ENCODE results near the gene CEMIP. TPM values are rescaled to one million over a fixed set of nuclear protein-coding genes. Genes with fewer than 3 reads are reported as not detected.

The CEMIP gene
- total RNA-seq, 1 experiment from 2014 or later = not detected

DNA sequence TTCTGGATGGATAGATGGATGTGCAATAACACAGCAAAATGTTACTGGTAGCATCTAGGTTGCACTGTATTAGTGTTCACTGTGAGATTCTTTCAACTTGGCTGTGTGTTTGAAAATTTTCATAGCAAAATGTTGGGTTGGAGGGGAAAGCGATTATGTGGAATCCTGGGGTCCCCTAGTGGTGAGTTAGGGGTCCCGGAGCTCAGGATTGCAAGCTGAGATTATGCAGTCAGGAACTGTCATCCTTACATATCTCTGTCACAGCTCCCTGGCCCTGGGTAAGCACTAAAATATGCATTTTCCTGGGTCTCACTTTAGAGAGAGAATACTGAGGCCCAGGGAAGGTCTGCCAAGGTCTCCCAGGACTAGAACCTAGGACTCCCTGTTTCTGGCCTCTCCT is 77.2 kb downstream of the CEMIP start:
- DNase-seq (ENCODE audit: low read depth) = no peak
- in situ Hi-C loops (cut with HindIII; ENCODE audit: low pct_unique_long_range_greater_than_20kb, low sequenced_read_pairs) = no loop called here

DNA sequence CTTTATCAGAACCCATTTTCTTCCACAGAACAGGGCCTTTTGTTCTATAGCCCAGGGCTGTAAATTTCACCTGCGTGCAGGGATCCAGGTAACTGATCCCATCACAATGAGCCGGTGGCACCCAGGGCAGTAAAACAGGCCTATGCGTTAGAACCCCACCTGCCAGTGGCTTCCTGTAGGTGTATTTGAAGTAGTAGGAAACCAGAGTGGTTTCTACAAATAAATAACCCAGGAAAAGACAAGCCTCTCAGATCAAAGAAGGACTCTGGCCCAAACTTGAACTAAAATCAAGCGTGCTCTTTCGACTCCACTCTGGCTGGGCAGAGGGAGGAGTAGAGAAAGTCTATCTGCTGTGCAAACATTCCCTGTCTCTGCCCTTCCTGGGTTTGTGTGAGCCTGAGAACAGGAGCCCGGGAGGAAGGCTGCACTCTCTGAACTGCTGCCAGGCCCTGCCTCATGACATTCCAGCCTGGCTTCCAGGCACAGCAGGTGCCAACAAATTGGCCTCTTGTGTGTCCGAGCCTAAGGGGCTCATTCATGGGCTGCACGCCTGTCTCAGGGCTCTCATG is 77.7 kb downstream of the CEMIP start:
- DNase-seq (ENCODE audit: low read depth) = no peak
- in situ Hi-C loops (cut with HindIII; ENCODE audit: low pct_unique_long_range_greater_than_20kb, low sequenced_read_pairs) = no loop called here

DNA sequence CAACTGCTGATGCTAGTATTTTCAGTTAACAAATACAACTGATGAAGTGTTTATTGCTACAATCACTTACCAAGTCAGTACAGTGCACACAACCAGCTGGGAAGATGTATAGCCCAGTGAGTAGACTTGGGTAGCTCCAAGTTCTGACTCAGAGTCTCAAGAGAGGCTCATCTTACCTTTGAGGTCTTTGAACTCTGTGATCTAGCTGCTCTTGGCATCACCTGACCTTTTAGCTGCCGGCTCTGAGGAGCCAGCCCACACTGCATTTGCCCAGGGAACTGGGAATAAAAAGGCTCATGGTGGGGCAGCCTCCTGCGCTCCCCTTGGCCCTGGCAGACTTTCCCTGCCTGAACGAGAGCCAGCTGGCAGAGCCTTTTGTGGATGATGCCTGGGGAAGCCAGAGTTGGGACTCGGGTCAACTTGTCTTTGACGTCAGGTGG is 82.6 kb downstream of the CEMIP start:
- in situ Hi-C loops (cut with HindIII; ENCODE audit: low pct_unique_long_range_greater_than_20kb, low sequenced_read_pairs) = no loop called here
- no peak for DNase-seq (ENCODE audit: low read depth)

DNA sequence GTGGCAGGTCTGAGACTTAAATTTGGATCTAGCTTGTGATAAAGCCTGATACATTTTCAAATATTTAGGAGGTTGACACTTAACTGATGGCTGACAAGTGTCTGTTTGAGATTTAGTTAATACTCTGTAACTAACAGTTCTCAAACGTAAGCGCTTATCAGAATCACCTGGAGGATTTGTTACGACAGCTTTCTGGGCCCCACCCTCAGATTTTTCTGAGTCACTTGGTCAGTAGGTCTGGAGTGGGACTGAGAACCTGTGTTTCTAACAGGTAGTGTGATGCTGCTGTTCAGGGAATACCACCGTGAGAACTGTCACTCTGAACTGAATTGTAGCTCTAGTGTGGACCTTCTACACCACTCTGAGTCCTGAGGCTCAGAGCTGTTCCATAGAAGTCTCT is 85.5 kb downstream of the CEMIP start:
- in situ Hi-C loops (cut with HindIII; ENCODE audit: low pct_unique_long_range_greater_than_20kb, low sequenced_read_pairs) = no loop called here
- DNase-seq (ENCODE audit: low read depth) = no peak

DNA sequence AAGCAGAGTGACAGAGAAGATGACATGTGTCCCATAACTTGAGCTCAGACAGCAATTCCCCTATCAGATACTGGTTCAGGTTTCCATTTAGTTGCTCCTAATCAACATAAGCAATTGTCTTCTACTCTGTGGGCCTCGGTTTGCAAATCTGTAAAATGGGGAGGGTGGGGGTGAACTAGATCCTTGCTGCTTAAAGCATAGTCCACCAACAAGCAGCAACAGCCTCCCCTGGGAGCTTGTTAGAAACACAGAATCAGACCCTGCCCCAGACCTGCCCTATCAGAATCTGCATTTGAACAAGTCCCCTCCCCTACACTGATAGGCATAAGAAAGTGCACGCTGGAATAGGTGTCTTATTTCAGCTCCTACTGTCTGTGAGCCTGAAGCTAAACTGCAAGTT is 87.8 kb downstream of the CEMIP start:
- DNase-seq (ENCODE audit: low read depth) = no peak
- in situ Hi-C loops (cut with HindIII; ENCODE audit: low pct_unique_long_range_greater_than_20kb, low sequenced_read_pairs) = no loop called here

DNA sequence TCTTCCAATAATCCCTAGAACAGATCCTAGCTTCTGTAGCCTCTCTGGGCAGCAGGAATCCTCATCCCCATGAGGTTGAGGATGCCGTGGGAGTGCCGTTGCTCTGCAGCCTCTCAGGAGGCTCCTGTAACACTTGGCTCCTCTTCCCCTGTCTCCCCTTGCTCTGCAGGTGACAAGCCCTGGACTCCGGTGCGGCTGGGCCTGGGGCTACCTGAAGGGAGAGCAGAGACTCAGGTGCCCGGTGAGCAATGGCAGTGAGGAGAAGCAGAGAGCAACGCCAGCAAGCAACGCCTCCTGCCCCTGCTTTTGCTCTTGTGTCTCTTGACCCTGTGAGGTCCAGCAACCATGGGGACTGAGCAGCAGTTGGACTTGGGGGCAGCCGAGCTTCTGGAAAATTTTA is 91.2 kb downstream of the CEMIP start:
- no peak for DNase-seq (ENCODE audit: low read depth)
- in situ Hi-C loops (cut with HindIII; ENCODE audit: low pct_unique_long_range_greater_than_20kb, low sequenced_read_pairs) = no loop called here

DNA sequence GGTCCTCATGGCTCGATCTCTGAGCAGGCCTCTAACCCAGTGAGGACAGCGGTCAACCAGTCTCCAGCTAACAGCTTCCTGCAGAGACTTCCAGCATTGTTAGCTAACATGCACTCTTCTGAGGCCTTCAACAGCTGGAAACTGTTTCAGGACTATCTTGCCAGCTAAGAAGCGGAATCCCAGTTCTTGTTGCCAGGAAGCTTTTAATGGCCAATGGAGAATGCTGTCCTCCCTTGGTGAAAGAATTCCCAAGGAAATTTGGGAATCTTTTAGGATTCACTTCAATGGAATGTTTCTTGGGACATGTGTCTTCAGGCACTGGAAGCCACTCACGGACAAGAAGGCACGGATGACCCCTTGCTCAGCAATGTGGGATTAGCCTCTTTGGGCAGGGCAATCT is 91.7 kb downstream of the CEMIP start:
- in situ Hi-C loops (cut with HindIII; ENCODE audit: low pct_unique_long_range_greater_than_20kb, low sequenced_read_pairs) = no loop called here
- DNase-seq (ENCODE audit: low read depth) = no peak

DNA sequence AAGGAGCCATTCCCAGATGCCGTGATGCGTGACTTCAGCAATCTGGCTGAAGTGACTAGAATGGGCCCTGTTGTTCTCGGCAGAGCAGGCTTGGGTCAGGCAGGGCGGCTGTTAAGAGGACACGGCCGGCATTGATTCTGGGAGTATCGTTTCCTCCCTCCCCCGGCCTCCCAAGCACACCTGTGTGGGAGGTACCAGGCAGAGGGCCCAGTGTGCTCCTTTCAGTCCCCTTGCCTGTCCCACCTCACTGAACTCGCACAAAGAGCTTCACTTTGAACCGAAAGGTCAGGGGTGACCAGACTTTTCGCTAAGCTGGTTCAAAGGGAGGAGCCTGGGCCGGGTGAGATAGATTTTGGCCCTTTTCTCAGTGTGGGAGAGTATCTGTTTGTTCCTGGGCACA is 92.7 kb downstream of the CEMIP start:
- in situ Hi-C loops (cut with HindIII; ENCODE audit: low pct_unique_long_range_greater_than_20kb, low sequenced_read_pairs) = no loop called here
- DNase-seq (ENCODE audit: low read depth) = no peak

DNA sequence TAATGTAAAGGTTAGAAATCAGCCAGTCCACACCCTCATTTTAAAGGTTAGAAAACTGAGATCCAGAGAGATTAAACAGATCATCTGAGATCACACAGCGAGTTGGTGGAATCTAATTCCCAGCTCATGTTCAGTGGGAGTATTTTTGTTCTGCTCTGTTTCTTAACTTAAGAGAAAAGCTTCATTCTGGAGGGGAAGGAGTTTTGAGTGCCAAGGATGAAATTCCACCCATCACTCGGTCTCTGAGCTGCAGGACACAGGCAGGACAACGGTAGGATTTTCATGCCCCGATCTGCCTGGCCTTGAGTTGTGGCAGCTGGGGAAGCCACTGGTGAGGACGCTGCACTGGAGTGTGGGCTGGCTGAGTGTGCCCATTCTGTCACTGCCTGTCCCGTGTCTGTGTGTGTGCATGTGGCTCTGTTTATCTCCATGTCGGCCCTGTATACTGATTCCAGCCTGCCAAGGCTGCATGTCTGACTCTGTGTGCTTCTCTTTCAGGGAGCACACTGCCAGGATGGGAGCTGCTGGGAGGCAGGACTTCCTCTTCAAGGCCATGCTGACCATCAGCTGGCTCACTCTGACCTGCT is 94.3 kb downstream of the CEMIP start:
- in situ Hi-C loops (cut with HindIII; ENCODE audit: low pct_unique_long_range_greater_than_20kb, low sequenced_read_pairs) = no loop called here
- no peak for DNase-seq (ENCODE audit: low read depth)

DNA sequence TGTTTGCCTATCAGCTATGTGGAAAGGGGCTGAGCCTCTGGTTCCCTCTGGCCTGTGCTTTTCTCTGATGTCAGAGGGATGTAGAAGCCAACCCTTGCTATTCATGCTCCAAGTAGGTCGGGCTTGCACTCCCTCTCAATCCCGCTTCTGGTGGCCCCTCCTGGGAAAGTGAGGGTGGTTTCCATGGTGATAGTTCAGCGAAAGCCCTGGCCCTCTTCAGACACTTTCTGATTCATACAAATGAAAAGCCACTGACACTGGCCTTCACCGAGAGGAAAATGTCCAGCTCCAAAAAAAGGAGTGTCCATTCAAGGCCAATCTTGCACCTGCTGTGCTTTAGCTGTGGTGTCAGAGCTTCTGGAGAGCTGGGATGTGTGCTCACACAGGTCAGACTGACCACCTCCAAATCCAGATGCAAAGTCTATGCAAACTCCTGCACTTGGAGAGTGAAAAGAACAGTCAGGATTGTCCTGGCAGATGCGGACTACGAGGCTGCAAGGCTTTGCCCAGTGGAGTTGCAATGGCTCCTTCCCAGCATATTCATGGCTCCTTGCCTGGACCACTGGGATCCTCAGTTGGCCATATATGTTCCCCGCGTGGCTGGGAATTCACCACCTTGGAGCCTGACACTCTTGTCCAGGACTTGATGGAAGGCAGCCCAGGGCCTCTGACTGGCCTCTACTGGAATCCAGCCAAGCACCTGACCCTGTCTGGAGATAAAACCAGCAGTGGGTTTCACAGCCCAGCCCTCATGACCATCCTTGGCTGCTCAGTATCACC is 96.6 kb downstream of the CEMIP start:
- in situ Hi-C loops (cut with HindIII; ENCODE audit: low pct_unique_long_range_greater_than_20kb, low sequenced_read_pairs) = no loop called here
- DNase-seq (ENCODE audit: low read depth) = no peak

DNA sequence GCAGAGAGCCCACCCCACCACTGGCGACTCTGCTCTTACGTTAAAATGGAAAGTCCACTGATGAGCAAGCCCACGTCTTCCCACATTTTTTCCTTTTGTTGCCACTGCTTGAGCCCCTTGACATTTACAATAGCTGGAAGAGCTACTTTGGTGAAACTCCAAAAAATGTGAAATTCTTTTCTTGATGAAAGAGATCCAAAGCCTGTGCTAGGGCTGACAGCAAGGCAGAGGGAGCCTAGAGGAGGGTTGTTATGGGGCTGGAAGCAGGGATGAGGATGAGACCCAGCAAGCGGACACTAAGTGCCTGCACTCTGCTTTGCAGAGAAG is 97.1 kb downstream of the CEMIP start:
- in situ Hi-C loops (cut with HindIII; ENCODE audit: low pct_unique_long_range_greater_than_20kb, low sequenced_read_pairs) = no loop called here
- no peak for DNase-seq (ENCODE audit: low read depth)

DNA sequence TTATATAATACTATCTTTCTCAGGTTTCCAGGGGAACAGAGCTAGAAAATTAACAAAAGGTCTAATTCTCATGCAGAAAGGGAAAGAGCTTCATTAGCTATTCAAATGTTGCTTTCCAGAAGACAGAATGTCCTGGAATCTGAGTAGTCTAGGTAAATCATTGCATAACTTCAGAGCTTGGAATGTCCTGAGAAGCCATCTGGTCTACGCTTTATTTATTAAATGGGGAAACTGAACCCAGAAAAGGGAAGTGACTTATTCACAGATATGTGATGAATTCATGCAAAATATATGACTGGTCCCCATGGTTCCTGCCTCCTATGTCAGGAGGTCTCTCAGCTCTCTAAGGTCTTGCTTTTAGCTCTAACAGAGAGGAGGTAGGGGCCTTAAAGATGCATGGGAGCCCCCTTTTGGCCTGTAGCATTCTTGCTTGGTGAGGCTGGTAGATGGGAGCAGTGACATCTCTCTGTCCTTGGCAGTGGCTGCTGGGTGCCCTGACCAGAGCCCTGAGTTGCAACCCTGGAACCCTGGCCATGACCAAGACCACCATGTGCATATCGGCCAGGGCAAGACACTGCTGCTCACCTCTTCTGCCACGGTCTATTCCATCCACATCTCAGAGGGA is 99.2 kb downstream of the CEMIP start:
- DNase-seq (ENCODE audit: low read depth) = no peak
- in situ Hi-C loops (cut with HindIII; ENCODE audit: low pct_unique_long_range_greater_than_20kb, low sequenced_read_pairs) = no loop called here

DNA sequence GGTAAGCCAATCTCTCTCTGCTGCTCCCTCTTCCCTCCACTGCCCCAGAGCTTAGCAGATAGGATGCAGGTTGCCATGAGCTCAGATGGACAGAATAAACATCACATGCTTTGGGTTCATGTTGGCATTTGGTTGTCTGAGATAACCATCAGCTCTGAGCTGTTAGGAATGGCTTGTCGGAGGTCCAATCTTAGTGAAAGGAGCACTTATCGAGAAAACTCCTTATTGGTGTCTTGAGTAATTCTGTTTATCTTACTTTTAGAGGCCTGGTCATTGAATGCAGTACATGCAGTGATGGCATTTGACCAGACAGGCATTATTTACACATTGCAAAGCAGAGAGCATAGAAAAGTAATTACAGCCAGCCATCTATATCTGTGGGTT is 99.7 kb downstream of the CEMIP start:
- DNase-seq (ENCODE audit: low read depth) = no peak
- in situ Hi-C loops (cut with HindIII; ENCODE audit: low pct_unique_long_range_greater_than_20kb, low sequenced_read_pairs) = no loop called here

DNA sequence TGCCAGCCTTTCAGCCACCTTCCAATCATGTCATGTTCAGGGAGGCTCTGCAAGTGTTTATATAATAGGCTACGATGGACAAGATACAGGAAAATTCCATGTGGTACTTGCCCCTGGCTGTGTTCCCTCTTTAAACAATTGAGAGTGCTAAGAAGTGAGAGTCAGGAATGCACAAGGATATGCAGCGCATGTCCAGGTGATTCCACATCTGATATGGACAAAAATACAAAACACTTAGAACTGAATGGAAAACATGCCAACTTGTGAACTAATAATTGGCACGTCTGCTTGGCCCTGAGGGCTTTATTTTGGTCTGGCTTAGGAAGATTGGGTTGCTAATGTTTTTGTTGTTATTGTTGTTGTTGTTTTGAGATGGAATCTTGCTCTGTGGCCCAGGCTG is 100.9 kb downstream of the CEMIP start:
- DNase-seq (ENCODE audit: low read depth) = no peak
- in situ Hi-C loops (cut with HindIII; ENCODE audit: low pct_unique_long_range_greater_than_20kb, low sequenced_read_pairs) = no loop called here

DNA sequence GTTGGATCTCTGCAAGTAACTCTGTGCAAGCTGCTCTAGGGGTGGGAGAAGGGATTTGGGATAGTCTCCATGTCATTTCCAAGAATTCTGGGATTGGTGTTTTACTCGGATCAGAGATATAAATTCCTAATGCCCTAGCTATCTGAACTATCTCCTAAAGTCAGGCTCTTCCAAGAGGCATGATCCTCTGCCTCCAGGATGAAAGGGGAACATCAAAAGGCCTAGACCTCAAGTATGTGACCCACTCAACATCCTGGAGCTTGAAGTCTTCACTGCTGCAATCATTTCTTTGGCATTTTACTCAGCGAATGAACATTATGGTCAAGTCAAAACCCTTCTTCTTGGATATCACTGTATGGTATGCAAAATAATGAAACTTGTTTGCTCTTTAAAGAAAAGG is 104.5 kb downstream of the CEMIP start:
- in situ Hi-C loops (cut with HindIII; ENCODE audit: low pct_unique_long_range_greater_than_20kb, low sequenced_read_pairs) = no loop called here
- no peak for DNase-seq (ENCODE audit: low read depth)

DNA sequence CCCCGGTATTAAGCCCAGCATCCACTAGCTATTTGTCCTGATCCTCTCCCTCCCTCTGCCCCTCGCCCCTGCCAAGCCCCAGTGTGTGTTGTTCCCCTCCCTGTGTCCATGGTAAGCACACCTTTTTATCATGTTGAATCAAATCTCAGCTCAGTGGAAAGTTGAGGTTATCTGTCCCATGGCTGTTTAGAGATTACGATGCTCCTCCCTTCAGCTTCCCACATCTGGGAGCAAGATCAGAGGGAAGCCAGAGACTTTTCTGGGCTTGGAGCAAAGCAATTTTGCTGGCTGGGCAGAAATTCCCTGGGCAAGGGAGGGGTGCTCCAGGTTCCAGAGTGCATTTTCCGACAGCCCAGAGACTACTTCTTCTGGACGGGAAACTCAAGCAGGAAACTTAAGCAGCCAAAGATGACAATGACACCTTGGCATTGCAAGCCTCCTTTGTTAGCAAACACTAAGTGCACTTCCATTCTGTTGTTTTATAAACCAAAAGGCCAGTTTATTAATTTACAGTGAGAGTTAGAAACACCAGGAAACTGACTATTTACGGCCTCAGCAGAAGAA is 105.9 kb downstream of the CEMIP start:
- in situ Hi-C loops (cut with HindIII; ENCODE audit: low pct_unique_long_range_greater_than_20kb, low sequenced_read_pairs) = no loop called here
- no peak for DNase-seq (ENCODE audit: low read depth)

DNA sequence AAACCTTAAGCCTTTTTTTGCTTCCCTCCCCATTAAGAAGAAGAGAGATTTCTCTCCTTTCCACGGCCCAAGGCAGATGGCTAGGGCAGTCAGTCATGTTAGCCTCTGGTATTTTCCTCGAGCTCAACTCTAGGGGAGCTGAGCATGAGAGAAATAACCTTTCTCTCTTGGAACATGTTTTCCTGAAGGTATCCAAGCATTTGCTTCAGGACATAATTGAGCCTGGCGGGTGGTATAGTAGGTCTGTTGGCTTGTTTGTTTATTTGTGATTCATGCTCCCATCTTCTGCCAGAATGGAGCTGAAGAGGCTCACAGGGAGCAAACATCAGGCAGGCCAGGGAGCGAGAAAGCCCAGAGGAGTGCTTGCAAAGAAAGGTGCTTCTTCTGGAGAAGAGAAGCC is 108.0 kb downstream of the CEMIP start:
- in situ Hi-C loops (cut with HindIII; ENCODE audit: low pct_unique_long_range_greater_than_20kb, low sequenced_read_pairs) = no loop called here
- DNase-seq (ENCODE audit: low read depth) = no peak

DNA sequence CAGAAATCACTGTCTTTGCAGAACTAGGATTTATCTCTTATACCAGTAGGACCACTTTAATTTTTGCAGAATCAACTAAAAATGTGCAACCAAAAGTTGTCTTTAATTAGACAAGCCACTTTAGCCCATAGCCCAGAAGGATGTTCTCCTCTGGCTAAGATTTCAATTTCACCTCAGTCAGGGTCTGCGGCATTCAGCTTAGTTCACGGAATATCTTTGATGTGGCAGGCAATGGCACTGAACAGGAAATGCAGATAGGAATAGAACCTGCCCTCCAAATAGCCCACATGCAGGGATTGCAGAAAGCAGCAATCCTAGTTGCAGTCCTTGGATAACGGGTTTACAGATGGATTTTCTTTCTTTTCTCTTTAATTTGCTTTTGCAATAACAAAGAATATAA is 109.7 kb downstream of the CEMIP start:
- no peak for DNase-seq (ENCODE audit: low read depth)
- in situ Hi-C loops (cut with HindIII; ENCODE audit: low pct_unique_long_range_greater_than_20kb, low sequenced_read_pairs) = no loop called here

DNA sequence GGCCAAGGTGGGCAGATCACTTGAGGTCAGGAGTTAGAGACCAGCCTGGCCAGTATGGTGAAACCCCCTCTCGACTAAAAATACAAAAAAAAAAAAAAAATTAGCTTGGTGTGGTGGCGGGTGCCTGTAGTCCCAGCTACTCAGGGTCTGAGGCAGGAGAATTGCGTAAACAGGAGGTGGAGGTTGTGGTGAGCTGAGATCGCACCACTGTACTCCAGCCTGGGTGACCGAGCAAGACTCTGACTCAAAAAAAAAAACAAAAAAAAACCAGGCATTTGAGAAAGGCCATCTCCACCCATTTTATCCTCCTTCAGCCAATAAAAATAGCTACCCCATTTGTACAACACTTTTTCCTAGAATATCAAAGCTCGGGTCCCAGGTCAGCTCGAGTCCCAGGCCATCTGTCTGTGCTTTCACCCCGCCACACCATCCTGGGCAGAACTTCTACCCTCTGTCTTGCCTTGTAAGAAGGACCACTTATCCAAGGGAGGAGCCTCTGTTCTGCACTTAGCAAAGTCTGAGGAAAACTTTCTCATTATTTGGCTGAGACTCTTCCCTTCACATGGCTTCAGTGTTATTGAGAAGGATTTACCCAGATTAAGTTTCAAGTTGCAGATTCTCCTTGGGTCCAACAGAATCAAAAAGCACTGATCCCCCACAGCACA is 111.3 kb downstream of the CEMIP start:
- in situ Hi-C loops (cut with HindIII; ENCODE audit: low pct_unique_long_range_greater_than_20kb, low sequenced_read_pairs) = no loop called here
- no peak for DNase-seq (ENCODE audit: low read depth)
